ENCODE data around the gene GLB1L3.

- TF ChIP-seq CTCF (IDR thresholded peaks at IDR 0.05) = no peak
- TF ChIP-seq POLR2A (IDR thresholded peaks at IDR 0.05) = no peak
Measured at GRCh38 chr11:134366254-134366653, 90.1 kb downstream of the GLB1L3 start.

Data from heart left ventricle (tissue), 13 donors.